ENCODE results near the gene OR4B1. TPM values are rescaled to one million over a fixed set of nuclear protein-coding genes. Genes with fewer than 3 reads are reported as not detected.
"Not testable (repeated sequence)": the region's sequence is repeated elsewhere in the genome, so short reads cannot be mapped to it uniquely, and the experiment has no call there.

The OR4B1 gene
- total RNA-seq, 2 donors from 2014 or later: not detected

DNA sequence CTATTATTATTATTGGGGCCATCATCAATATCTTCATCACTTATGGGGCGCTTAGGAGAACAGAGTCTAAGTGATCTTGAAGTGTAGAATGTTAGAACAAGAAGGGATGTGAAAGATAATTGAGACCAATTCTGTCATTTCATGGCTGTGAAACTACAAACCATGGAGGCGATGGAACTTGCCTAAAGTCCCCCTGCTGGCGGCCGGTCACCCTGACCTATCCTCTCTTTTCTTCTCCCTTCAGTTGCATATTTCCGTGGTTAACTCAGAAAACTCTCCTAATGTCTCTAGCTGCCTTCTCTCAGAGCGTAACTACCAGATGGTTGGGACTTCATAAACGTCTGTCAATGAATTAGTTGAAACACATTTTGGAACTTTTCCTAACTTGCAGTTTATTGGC is 6.6 kb upstream of the OR4B1 start:
- Mint-ChIP-seq H3K4me1 (no peaks in the 10 kb centered on the region), H3K27ac (no peak overlapping the region), H3K9me3 (no peaks in the 10 kb centered on the region), H3K36me3 (ENCODE audit: low read depth) (no peaks in the 10 kb centered on the region), H3K27me3 (peaks cover 9% of the 10 kb centered on the region), H3K4me3 (no peak overlapping the region)
- ATAC-seq (replicated peaks): no peak

DNA sequence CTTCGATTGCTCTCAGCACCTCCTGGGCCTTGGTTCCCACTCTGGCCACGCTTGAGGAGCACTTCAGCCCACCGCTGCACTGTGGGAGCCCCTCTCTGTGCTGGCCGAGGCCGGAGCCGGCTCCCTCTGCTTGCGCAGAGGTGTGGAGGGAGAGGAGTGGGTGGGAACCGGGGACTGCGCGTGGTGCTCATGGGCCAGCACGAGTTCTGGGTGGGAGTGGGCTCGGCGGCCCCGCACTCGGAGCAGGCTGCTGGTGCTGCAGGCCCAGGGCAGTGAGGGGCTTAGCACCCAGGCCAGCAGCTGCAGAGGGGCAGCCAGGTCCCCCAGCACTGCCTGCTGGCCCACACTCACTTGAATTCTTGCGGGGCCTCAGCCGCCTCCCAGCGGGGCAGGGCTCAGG is 12.2 kb downstream of the OR4B1 start:
- ATAC-seq (replicated peaks): no peak
- Mint-ChIP-seq H3K4me1 (no peaks in the 10 kb centered on the region), H3K36me3 (ENCODE audit: low read depth) (no peaks in the 10 kb centered on the region), H3K27me3 (peaks cover 3% of the 10 kb centered on the region), H3K9me3 (no peaks in the 10 kb centered on the region), H3K27ac (no peak overlapping the region), H3K4me3 (no peak overlapping the region)

DNA sequence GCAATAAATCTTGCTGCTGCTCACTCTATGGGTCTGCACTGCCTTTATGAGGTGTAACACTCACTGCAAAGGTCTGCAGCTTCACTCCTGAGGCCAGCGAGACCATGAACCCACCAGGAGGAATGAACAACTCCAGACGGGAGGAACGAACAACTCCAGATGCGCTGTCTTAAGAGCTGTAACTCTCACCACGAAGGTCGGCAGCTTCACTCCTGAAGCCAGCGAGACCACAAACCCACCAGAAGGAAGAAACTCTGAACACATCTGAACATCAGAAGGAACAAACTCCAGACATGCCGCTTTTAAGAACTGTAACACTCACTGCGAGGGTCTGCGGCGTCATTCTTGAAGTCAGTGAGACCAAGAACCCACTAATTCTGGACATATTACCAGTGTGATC is 13.4 kb downstream of the OR4B1 start:
- ATAC-seq (replicated peaks); H3K27me3 Mint-ChIP-seq; H3K4me3 Mint-ChIP-seq; H3K9me3 Mint-ChIP-seq; H3K4me1 Mint-ChIP-seq; H3K27ac Mint-ChIP-seq; H3K36me3 Mint-ChIP-seq (ENCODE audit: low read depth): not testable (repeated sequence)

DNA sequence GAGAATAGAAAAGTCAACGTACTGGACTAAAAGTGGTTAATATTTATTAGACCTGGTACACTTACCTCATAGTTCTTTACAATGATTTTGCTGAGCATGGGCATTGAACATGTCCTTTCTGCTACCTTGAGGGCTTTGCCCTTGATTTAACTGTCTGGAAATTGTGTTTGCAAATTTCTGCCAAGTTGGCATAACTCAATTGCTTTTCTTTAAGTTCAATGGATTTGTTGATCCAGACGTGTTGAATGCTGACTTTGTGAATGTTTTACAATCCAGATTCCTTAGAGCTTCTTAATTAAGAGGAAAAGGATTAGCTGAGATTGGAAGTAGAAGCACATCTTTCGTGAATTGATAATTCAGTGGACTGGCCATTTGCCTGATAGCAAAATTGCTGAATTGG is 21.1 kb downstream of the OR4B1 start:
- peaks cover 9% of the 10 kb centered on the region for H3K27me3 Mint-ChIP-seq
- H3K4me3 Mint-ChIP-seq: no peak overlapping the region
- H3K36me3 Mint-ChIP-seq (ENCODE audit: low read depth): no peaks in the 10 kb centered on the region
- H3K27ac Mint-ChIP-seq: no peak overlapping the region
- no peak for ATAC-seq (replicated peaks)
- H3K4me1 Mint-ChIP-seq: no peaks in the 10 kb centered on the region
- no peaks in the 10 kb centered on the region for H3K9me3 Mint-ChIP-seq

DNA sequence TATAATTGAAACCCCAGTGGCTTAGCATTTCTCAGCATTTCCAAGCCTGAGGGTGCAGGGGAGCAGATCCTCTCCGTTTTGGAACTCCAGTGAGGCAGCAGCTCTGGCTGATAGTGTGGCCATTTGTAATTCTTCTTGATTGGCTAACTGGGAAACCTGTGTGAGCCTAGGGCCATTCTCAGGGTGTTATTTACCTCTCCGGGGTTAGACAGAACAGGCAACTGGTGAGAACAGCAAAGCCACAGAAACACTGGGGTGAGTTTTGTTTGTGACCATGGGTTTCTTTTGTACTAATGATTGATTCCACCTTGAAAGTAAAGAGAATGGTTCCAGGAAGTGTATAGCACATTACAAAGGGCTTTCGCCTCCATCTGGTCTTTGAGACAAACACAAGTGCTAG is 25.9 kb downstream of the OR4B1 start:
- H3K36me3 Mint-ChIP-seq (ENCODE audit: low read depth): no peaks in the 10 kb centered on the region
- no peaks in the 10 kb centered on the region for H3K4me1 Mint-ChIP-seq
- ATAC-seq (replicated peaks): no peak
- peaks cover 4% of the 10 kb centered on the region for H3K9me3 Mint-ChIP-seq
- H3K27ac Mint-ChIP-seq: no peak overlapping the region
- peaks cover 21% of the 10 kb centered on the region for H3K27me3 Mint-ChIP-seq
- no peak overlapping the region for H3K4me3 Mint-ChIP-seq

DNA sequence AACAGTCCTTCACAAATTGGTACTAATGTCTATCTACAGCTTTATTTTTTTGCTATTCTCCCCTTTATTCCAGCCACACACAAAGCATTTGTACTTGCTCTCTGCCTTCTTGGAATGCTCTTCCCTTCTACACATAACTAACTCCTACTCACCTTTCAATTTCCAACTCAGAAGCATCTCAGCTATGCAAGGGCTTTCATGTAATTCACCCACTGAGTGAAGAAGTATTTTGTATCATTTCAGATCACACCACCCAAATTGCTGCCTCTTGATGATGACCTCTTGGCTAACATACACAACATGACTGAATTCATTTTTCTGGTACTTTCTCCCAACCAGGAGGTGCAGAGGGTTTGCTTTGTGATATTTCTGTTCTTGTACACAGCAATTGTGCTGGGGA is 28.2 kb downstream of the OR4B1 start, which contains the start of gene OR4X2:
OR4X2 (plus strand) TSS at position 301 of the 400 bp plus-strand sequence; CDS start at position 301, 0 bp downstream.
- peaks cover 24% of the 10 kb centered on the region for H3K27me3 Mint-ChIP-seq
- no peak within 1 kb of the TSS for H3K27ac Mint-ChIP-seq
- no peaks in the 10 kb centered on the region for H3K4me1 Mint-ChIP-seq
- no peaks in the 10 kb centered on the region for H3K36me3 Mint-ChIP-seq (ENCODE audit: low read depth)
- no peak within 1 kb of the TSS for H3K4me3 Mint-ChIP-seq
- ATAC-seq (replicated peaks): no peak
- H3K9me3 Mint-ChIP-seq: peaks cover 7% of the 10 kb centered on the region

DNA sequence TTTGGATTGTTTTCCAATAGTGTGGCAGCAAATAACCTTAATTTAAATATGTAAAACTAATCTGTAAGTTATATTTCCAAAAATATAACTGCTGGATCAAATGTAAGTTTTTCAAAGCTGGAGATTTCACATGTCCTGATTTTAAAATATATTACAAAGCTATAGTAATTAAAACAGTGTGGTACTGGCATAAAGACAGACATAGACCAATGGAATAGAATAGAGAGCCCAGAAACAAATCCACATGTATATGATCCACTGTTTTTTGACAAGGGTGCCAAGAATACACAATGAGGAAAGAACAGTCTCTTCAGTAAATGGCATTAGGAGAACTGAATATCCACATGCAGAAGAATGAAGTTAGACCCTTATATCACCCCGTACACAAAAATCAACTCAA is 32.3 kb downstream of the OR4B1 start:
- peaks cover 12% of the 10 kb centered on the region for H3K27me3 Mint-ChIP-seq
- ATAC-seq (replicated peaks): no peak

DNA sequence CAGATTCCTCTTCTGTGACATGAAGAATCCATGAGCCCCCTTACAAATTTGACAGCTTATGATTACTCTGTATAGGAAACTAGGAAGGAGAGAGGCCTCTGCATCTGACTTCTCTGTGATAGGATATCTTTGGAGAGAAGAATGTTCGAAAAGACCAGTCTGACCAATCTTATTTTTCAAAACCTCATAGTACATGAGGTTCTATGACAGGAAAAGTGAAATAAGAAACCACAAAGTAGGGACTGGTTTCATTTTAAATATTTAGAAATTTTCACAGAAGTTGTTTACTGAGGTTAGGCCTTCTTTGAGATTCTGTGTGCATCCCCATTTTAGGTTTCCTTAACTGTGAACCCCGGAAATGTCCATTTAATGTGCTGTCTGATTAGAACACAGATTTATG is 45.0 kb downstream of the OR4B1 start:
- ATAC-seq (replicated peaks): no peak
- no peaks in the 10 kb centered on the region for H3K4me1 Mint-ChIP-seq
- no peaks in the 10 kb centered on the region for H3K36me3 Mint-ChIP-seq (ENCODE audit: low read depth)
- no peak overlapping the region for H3K27ac Mint-ChIP-seq
- H3K4me3 Mint-ChIP-seq: no peak overlapping the region
- H3K9me3 Mint-ChIP-seq: no peaks in the 10 kb centered on the region
- H3K27me3 Mint-ChIP-seq: peaks cover 11% of the 10 kb centered on the region

More for the DNA sequence above, 32.3 kb downstream of the OR4B1 start:
- Mint-ChIP-seq H3K36me3 (ENCODE audit: low read depth) (no peaks in the 10 kb centered on the region), H3K4me3 (no peak overlapping the region), H3K9me3 (peaks cover 7% of the 10 kb centered on the region), H3K27ac (no peak overlapping the region), H3K4me1 (no peaks in the 10 kb centered on the region)

DNA sequence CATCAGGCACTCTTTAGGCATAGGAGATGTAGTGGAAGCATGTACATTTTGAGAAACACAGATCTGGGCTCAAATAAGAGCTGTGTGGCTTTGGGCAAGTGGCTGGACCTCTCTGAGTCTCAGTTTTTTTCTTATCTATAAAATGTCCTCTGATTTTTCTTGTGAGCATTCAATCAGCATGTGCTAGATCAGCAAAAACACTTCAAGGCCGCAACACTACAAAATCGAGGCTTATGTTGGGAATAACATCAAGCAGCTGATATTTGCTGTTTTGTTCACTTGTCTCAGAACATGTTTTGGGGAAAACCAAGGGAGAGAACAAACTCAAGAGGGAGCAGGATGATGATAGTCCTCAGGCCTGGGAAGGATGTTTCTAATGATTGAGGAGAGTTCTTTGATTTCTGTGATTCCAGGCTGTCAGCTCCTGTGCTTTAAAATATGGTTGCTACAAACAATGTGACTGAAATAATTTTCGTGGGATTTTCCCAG is 46.9 kb downstream of the OR4B1 start, which contains the start of gene OR4X1:
OR4X1 (plus strand) TSS at position 439 of the 489 bp plus-strand sequence; CDS start at position 439, 0 bp downstream.
- Mint-ChIP-seq H3K4me1 (no peaks in the 10 kb centered on the region), H3K9me3 (no peaks in the 10 kb centered on the region), H3K36me3 (ENCODE audit: low read depth) (no peaks in the 10 kb centered on the region), H3K27ac (no peak within 1 kb of the TSS), H3K27me3 (no peaks in the 10 kb centered on the region), H3K4me3 (no peak within 1 kb of the TSS)
- no peak for ATAC-seq (replicated peaks)

Other genes with a start within 250 kb of the OR4B1 start
- gene PTPRJ, start 236.3 kb upstream of the OR4B1 start, total RNA-seq: 10 to 100 TPM; 36.1 to 52.8 TPM
- not detected for gene OR4X2, start 28.3 kb downstream of the OR4B1 start, total RNA-seq
- not detected for gene OR4X1, start 47.1 kb downstream of the OR4B1 start, total RNA-seq
- gene OR4S1, start 89.4 kb downstream of the OR4B1 start, total RNA-seq: not detected
- not detected for gene OR4C3, start 108.1 kb downstream of the OR4B1 start, total RNA-seq
- gene OR4C5, start 149.7 kb downstream of the OR4B1 start, total RNA-seq: not detected